ENCODE data around the gene PEMT.

Gene PEMT

GRCh38 chr17:17481860-17482259, 109.6 kb downstream of the PEMT start:
- Histone ChIP-seq H3K4me3 (ENCODE audit: low read depth, low read length) (no peak overlapping the region), H3K27me3 (ENCODE audit: insufficient read depth, low read length) (no peaks in the 10 kb centered on the region), H3K4me2 (ENCODE audit: low read length) (no peak overlapping the region), H2BK5ac (ENCODE audit: low read depth, low read length, poor library complexity) (no peak overlapping the region), H3K23ac (ENCODE audit: low read length) (no peak overlapping the region), H3K4ac (ENCODE audit: low read depth, low read length) (peak overlapping the region; percentile 6), H4K91ac (ENCODE audit: low read depth, low read length) (no peak overlapping the region), H3K9me3 (ENCODE audit: insufficient read depth, low read depth, low read length) (peaks cover 2% of the 10 kb centered on the region), H2BK12ac (ENCODE audit: low read length) (no peak overlapping the region), H2AFZ (ENCODE audit: insufficient read depth, low read length, poor library complexity) (no peak overlapping the region), H4K8ac (ENCODE audit: low read depth, low read length) (no peak overlapping the region), H3K79me1 (ENCODE audit: low read length) (peaks cover 3% of the 10 kb centered on the region), H3K4me1 (ENCODE audit: control insufficient read depth in 1 of 2, insufficient read depth in 2 of 2, low read length in 2 of 2) (peaks cover 2 to 3% of the 10 kb centered on the region in 2 experiments), H3K18ac (ENCODE audit: low read length) (no peak overlapping the region), H3K9ac (ENCODE audit: low read length) (no peak overlapping the region), H2AK5ac (ENCODE audit: low read length) (no peak overlapping the region), H3K36me3 (ENCODE audit: control insufficient read depth in 1 of 2, insufficient read depth in 2 of 2, low read length in 2 of 2) (peaks cover 6 to 8% of the 10 kb centered on the region in 2 experiments), H2BK120ac (ENCODE audit: insufficient read depth, low read length, poor library complexity) (no peak overlapping the region), H4K12ac (ENCODE audit: low read depth, low read length) (no peak overlapping the region), H3K79me2 (ENCODE audit: control insufficient read depth, insufficient read depth, low read length, poor library complexity) (peaks cover 3% of the 10 kb centered on the region), H3K27ac (ENCODE audit: low read depth, low read length) (no peak overlapping the region), H3K14ac (ENCODE audit: low read length) (no peak overlapping the region)
- WGBS (ENCODE audit: extremely low coverage, insufficient coverage, insufficient read length), result no CpG with 5 or more reads among the region's 5 CpGs
- no peak for DNase-seq

- no peak overlapping the region for H2BK120ac ChIP-seq (ENCODE audit: insufficient read depth, low read length, poor library complexity)
Measured at GRCh38 chr17:17480593-17481148, 110.8 kb downstream of the PEMT start.

GRCh38 chr17:17479209-17479608, 112.3 kb downstream of the PEMT start:
- no peak overlapping the region for H3K23ac ChIP-seq (ENCODE audit: low read length)
- H3K27ac ChIP-seq (ENCODE audit: low read depth, low read length), result no peak overlapping the region
- H3K79me2 ChIP-seq (ENCODE audit: control insufficient read depth, insufficient read depth, low read length, poor library complexity), result peaks cover 3% of the 10 kb centered on the region
- peaks cover 2% of the 10 kb centered on the region in 2 experiments for H3K36me3 ChIP-seq (ENCODE audit: control insufficient read depth in 1 of 2, insufficient read depth in 2 of 2, low read length in 2 of 2)
- no peak overlapping the region for H3K18ac ChIP-seq (ENCODE audit: low read length)
- H2BK120ac ChIP-seq (ENCODE audit: insufficient read depth, low read length, poor library complexity), result no peak overlapping the region
- H3K9ac ChIP-seq (ENCODE audit: low read length), result no peak overlapping the region
- H3K9me3 ChIP-seq (ENCODE audit: insufficient read depth, low read depth, low read length), result peaks cover 2% of the 10 kb centered on the region
- no peak overlapping the region for H3K4me2 ChIP-seq (ENCODE audit: low read length)
- peaks cover 2 to 3% of the 10 kb centered on the region in 2 experiments for H3K4me1 ChIP-seq (ENCODE audit: control insufficient read depth in 1 of 2, insufficient read depth in 2 of 2, low read length in 2 of 2)
- no CpG with 5 or more reads among the region's 3 CpGs for WGBS (ENCODE audit: extremely low coverage, insufficient coverage, insufficient read length)
- no peaks in the 10 kb centered on the region for H3K27me3 ChIP-seq (ENCODE audit: insufficient read depth, low read length)
- H2BK5ac ChIP-seq (ENCODE audit: low read depth, low read length, poor library complexity), result no peak overlapping the region
- no peak overlapping the region for H3K14ac ChIP-seq (ENCODE audit: low read length)
- no peak overlapping the region for H3K4me3 ChIP-seq (ENCODE audit: low read depth, low read length)
- H2AFZ ChIP-seq (ENCODE audit: insufficient read depth, low read length, poor library complexity), result no peak overlapping the region
- H3K4ac ChIP-seq (ENCODE audit: low read depth, low read length), result no peak overlapping the region
- H2BK12ac ChIP-seq (ENCODE audit: low read length), result no peak overlapping the region
- H4K91ac ChIP-seq (ENCODE audit: low read depth, low read length), result no peak overlapping the region
- DNase-seq, result no peak
- H3K79me1 ChIP-seq (ENCODE audit: low read length), result peaks cover 4% of the 10 kb centered on the region
- no peak overlapping the region for H4K8ac ChIP-seq (ENCODE audit: low read depth, low read length)
- H4K12ac ChIP-seq (ENCODE audit: low read depth, low read length), result no peak overlapping the region
- no peak overlapping the region for H2AK5ac ChIP-seq (ENCODE audit: low read length)

More at GRCh38 chr17:17480593-17481148, 110.8 kb downstream of the PEMT start:
- no peak overlapping the region for H2AK5ac ChIP-seq (ENCODE audit: low read length)
- H3K18ac ChIP-seq (ENCODE audit: low read length), result no peak overlapping the region
- peak overlapping the region; percentile 43 for H4K8ac ChIP-seq (ENCODE audit: low read depth, low read length)
- peaks cover 3 to 8% of the 10 kb centered on the region in 2 experiments for H3K36me3 ChIP-seq (ENCODE audit: control insufficient read depth in 1 of 2, insufficient read depth in 2 of 2, low read length in 2 of 2)
- DNase-seq, result no peak
- no peak overlapping the region for H3K4me2 ChIP-seq (ENCODE audit: low read length)
- H3K27me3 ChIP-seq (ENCODE audit: insufficient read depth, low read length), result no peaks in the 10 kb centered on the region
- H3K14ac ChIP-seq (ENCODE audit: low read length), result no peak overlapping the region
- no peak overlapping the region for H2BK12ac ChIP-seq (ENCODE audit: low read length)
- H2AFZ ChIP-seq (ENCODE audit: insufficient read depth, low read length, poor library complexity), result peak overlapping the region; percentile 17
- H3K23ac ChIP-seq (ENCODE audit: low read length), result peak overlapping the region; percentile 27
- peaks cover 4% of the 10 kb centered on the region for H3K9me3 ChIP-seq (ENCODE audit: insufficient read depth, low read depth, low read length)
- H3K4me1 ChIP-seq (ENCODE audit: control insufficient read depth in 1 of 2, insufficient read depth in 2 of 2, low read length in 2 of 2), result peaks cover 2 to 3% of the 10 kb centered on the region in 2 experiments
- no peak overlapping the region for H4K91ac ChIP-seq (ENCODE audit: low read depth, low read length)
- H3K79me2 ChIP-seq (ENCODE audit: control insufficient read depth, insufficient read depth, low read length, poor library complexity), result peaks cover 3% of the 10 kb centered on the region
- WGBS (ENCODE audit: extremely low coverage, insufficient coverage, insufficient read length), result no CpG with 5 or more reads among the region's 6 CpGs
- no peak overlapping the region for H3K9ac ChIP-seq (ENCODE audit: low read length)
- peaks cover 4% of the 10 kb centered on the region for H3K79me1 ChIP-seq (ENCODE audit: low read length)
- no peak overlapping the region for H3K4ac ChIP-seq (ENCODE audit: low read depth, low read length)
- H3K27ac ChIP-seq (ENCODE audit: low read depth, low read length), result no peak overlapping the region
- no peak overlapping the region for H4K12ac ChIP-seq (ENCODE audit: low read depth, low read length)
- no peak overlapping the region for H2BK5ac ChIP-seq (ENCODE audit: low read depth, low read length, poor library complexity)
- no peak overlapping the region for H3K4me3 ChIP-seq (ENCODE audit: low read depth, low read length)

GRCh38 chr17:17476865-17477467, 114.5 kb downstream of the PEMT start, which contains the start of gene MED9:
Gene MED9 (plus strand): TSS chr17:17477000. CDS start chr17:17477042, 42 bp downstream.
- Histone ChIP-seq H3K4me2 (ENCODE audit: low read length) (peak within 1 kb of the TSS; percentile 74), H4K12ac (ENCODE audit: low read depth, low read length) (peak within 1 kb of the TSS; percentile 32), H2AFZ (ENCODE audit: insufficient read depth, low read length, poor library complexity) (peak within 1 kb of the TSS; percentile 41), H2BK12ac (ENCODE audit: low read length) (no peak within 1 kb of the TSS), H2BK120ac (ENCODE audit: insufficient read depth, low read length, poor library complexity) (peak within 1 kb of the TSS; percentile 12), H4K91ac (ENCODE audit: low read depth, low read length) (peak within 1 kb of the TSS; percentile 29), H3K14ac (ENCODE audit: low read length) (peak within 1 kb of the TSS; percentile 35), H4K8ac (ENCODE audit: low read depth, low read length) (peak within 1 kb of the TSS; percentile 82), H3K36me3 (ENCODE audit: control insufficient read depth in 1 of 2, insufficient read depth in 2 of 2, low read length in 2 of 2) (no peaks in the 10 kb centered on the region), H3K79me1 (ENCODE audit: low read length) (peaks cover 4% of the 10 kb centered on the region), H3K4me3 (ENCODE audit: low read depth, low read length) (peak within 1 kb of the TSS; percentile 100), H3K27me3 (ENCODE audit: insufficient read depth, low read length) (no peaks in the 10 kb centered on the region), H3K4ac (ENCODE audit: low read depth, low read length) (peak within 1 kb of the TSS; percentile 11), H3K27ac (ENCODE audit: low read depth, low read length) (peak within 1 kb of the TSS; percentile 4), H3K9me3 (ENCODE audit: insufficient read depth, low read depth, low read length) (peaks cover 2% of the 10 kb centered on the region), H3K23ac (ENCODE audit: low read length) (no peak within 1 kb of the TSS), H3K9ac (ENCODE audit: low read length) (peak within 1 kb of the TSS; percentile 99), H3K79me2 (ENCODE audit: control insufficient read depth, insufficient read depth, low read length, poor library complexity) (peaks cover 3% of the 10 kb centered on the region), H2BK5ac (ENCODE audit: low read depth, low read length, poor library complexity) (no peak within 1 kb of the TSS), H3K4me1 (ENCODE audit: control insufficient read depth in 1 of 2, insufficient read depth in 2 of 2, low read length in 2 of 2) (peaks cover 2 to 3% of the 10 kb centered on the region in 2 experiments), H2AK5ac (ENCODE audit: low read length) (peak within 1 kb of the TSS; percentile 1), H3K18ac (ENCODE audit: low read length) (peak within 1 kb of the TSS; percentile 32)
- DNase-seq, result peak; percentile 90 to 97
- no CpG with 5 or more reads among the region's 47 CpGs for WGBS (ENCODE audit: extremely low coverage, insufficient coverage, insufficient read length)
